GM12801 (cell line): ENCODE measurements around the gene AGMO.

Experiments used
- TF ChIP-seq, protein P1 (sequence below): IDR thresholded peaks from one replicate; pipeline ENCODE4 v1.5.1; 2011; ENCODE audit warnings: control low read depth; ENCODE audit not compliant: insufficient read length; ENCODE audit errors: extremely low read depth

The AGMO gene

DNA sequence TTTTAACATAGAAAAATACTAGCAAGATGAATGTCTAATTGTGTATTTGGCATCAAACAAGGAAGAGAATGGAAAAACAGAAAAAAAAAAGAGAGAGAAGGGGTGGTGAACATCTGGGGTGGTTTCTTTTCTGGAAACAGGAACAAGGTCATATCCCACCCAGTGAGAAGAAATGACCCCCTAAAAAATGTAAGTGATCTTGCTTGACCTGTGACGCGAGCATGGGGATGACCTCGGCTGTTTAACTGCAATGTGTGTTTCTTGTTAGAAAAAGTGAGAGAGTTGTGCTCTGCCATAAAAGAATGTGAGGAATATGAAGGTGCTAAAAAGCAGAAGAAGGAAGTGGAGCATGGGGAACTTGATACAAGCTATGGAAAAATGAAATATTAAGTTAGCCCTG is 258.5 kb downstream of the AGMO start:
- TF ChIP-seq, protein P1, sequence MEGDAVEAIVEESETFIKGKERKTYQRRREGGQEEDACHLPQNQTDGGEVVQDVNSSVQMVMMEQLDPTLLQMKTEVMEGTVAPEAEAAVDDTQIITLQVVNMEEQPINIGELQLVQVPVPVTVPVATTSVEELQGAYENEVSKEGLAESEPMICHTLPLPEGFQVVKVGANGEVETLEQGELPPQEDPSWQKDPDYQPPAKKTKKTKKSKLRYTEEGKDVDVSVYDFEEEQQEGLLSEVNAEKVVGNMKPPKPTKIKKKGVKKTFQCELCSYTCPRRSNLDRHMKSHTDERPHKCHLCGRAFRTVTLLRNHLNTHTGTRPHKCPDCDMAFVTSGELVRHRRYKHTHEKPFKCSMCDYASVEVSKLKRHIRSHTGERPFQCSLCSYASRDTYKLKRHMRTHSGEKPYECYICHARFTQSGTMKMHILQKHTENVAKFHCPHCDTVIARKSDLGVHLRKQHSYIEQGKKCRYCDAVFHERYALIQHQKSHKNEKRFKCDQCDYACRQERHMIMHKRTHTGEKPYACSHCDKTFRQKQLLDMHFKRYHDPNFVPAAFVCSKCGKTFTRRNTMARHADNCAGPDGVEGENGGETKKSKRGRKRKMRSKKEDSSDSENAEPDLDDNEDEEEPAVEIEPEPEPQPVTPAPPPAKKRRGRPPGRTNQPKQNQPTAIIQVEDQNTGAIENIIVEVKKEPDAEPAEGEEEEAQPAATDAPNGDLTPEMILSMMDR: no peak

- TF ChIP-seq, protein P1: no peak
These were observed 269.7 kb downstream of the AGMO start for GRCh38 chr7:15292138-15292537.

DNA sequence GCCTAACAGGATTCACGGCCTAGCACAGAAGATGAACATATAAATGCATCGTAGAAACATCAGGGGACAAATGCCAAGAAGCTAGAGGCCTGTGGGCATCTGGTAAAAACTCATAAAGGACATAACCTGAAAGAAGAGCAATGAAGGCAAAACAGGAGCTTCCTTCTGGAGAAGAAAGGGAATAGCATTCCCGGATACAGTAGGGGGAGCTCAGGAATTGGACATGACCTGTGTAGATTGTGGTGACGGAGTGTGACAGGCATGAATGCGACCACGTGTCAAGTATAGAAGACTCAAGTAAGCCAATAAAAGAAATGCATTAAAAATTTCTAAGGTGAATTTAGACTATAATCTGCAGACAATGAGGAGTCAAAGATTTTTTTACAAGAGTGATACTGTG is 270.1 kb downstream of the AGMO start:
- TF ChIP-seq, protein P1: no peak

GRCh38 chr7:15288741-15289140 is 273.1 kb downstream of the AGMO start:
- TF ChIP-seq, protein P1: no peak

DNA sequence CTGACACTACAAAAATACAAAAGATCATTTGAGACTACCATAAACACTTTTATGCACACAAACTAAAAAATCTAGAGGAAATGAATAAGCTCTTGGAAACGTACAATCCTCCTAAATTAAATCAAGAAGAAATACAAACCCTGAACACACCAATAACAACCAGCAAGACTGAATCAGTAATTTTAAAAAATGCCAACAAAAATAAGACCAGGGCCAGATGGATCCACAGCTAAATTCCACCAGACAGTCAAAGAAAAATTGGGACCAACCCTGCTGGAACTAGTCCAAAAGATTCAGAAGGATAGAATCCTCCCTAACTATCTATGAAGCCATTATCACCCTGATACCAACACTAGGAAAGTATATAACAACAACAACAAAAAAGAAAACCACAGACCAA is 277.4 kb downstream of the AGMO start:
- TF ChIP-seq, protein P1: no peak

DNA sequence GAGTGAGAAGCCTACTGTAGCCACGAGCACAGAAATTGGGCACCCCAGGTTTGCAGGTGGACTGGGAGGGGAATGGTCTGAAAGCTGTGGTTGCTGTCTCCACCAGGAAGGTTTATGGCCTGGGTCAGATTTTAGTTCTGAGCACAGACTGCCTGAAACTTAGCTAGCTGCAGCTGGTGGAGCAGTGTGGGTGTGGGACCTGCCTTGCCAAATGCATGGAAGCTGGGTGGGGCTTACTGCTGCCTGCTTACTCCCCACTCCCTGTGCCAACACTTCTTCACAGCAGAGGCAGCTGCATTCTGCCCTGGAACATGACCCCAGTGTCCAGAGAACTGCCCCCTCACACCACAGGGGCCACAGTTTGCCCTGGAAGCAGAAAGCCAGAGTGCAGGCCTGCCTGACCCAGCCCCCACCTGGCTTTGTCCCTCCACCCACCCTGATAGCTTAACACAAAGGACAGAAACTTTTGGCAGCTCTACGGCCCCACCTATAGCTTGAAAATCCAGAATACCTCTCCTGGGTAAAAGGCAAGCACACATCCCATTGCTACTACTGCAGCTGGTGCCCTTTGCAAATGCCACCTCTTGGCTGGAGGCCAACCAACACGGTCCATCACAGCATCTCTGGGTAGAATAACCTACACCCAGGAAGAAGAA is 281.6 kb downstream of the AGMO start:
- TF ChIP-seq, protein P1: no peak

DNA sequence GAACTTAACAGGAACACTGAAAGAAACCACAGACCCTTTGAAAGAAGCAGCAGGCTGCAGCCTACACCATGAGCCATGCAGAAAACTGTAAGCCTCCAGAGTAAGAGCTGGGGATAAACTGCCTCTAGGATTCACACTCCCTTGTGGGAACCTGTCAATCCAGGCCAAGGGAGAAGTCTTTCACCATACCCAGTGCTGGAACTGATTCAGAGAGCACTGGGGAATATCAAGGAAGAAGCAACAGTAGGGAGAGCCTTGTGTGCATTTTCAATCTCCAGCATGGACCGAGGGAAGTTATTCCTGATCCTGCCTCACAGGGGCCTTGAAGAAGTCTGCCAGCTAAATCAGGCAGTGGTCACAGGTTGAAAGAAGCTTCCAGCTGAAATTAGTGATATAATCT is 282.2 kb downstream of the AGMO start:
- TF ChIP-seq, protein P1: no peak
